Ishikawa (cell line): Measurements from ENCODE around the gene MYG1.
A peak's percentile ranks its signal among the peaks of the same experiment; 100 is the strongest.

ENCODE experiments used
- CEBPB ChIP-seq: IDR thresholded peaks from 2 replicates; pipeline ENCODE4 v1.6.1; 2012
- CREB1 ChIP-seq: IDR thresholded peaks from 2 replicates; pipeline ENCODE4 v1.6.1; 2012; ENCODE audit warnings: low read depth
- EGR1 ChIP-seq: IDR thresholded peaks from 2 replicates; pipeline ENCODE4 v1.6.1; 2012
- EP300 ChIP-seq: IDR thresholded peaks from 2 replicates; pipeline ENCODE4 v1.6.1; 2012; ENCODE audit warnings: borderline replicate concordance
- FOXM1 ChIP-seq: IDR thresholded peaks from 2 replicates; pipeline ENCODE4 v1.6.1; 2012; ENCODE audit warnings: low read depth, borderline replicate concordance
- NFIC ChIP-seq: IDR thresholded peaks from 2 replicates; pipeline ENCODE4 v1.6.1; 2012
- RAD21 ChIP-seq: IDR thresholded peaks from 2 replicates; pipeline ENCODE4 v1.6.1; 2012; ENCODE audit warnings: low read depth
- TAF1 ChIP-seq: IDR thresholded peaks from 2 replicates; pipeline ENCODE4 v1.6.1; 2012; ENCODE audit warnings: low read depth, mild to moderate bottlenecking
- TCF12 ChIP-seq: IDR thresholded peaks from 2 replicates; pipeline ENCODE4 v1.6.1; 2012; ENCODE audit warnings: low read depth
- TEAD4 ChIP-seq: IDR thresholded peaks from 2 replicates; pipeline ENCODE4 v1.6.1; 2012
- USF1 ChIP-seq: IDR thresholded peaks from 2 replicates; pipeline ENCODE4 v1.6.1; 2012
- YY1 ChIP-seq: IDR thresholded peaks from 2 replicates; pipeline ENCODE4 v1.6.1; 2012; ENCODE audit warnings: low read depth
- ZBTB7A ChIP-seq: IDR thresholded peaks from 2 replicates; pipeline ENCODE4 v1.6.1; 2012; ENCODE audit warnings: low read depth
- TF ChIP-seq, protein P1 (sequence below): IDR thresholded peaks from 2 replicates; pipeline ENCODE4 v1.6.1; 2012
- TF ChIP-seq, protein P2 (sequence below): IDR thresholded peaks from 2 replicates; pipeline ENCODE4 v1.6.1; 2012; ENCODE audit warnings: low read depth, mild to moderate bottlenecking

Gene MYG1

GRCh38 chr12:53279283-53279869 lies 20.1 kb upstream of the MYG1 start:
- peak; percentile 62 for TF ChIP-seq CEBPB
- 0 out of 2 replicates have a peak, but pooled peaks have one; percentile 14 for TF ChIP-seq TEAD4
- no peak for TF ChIP-seq RAD21

DNA sequence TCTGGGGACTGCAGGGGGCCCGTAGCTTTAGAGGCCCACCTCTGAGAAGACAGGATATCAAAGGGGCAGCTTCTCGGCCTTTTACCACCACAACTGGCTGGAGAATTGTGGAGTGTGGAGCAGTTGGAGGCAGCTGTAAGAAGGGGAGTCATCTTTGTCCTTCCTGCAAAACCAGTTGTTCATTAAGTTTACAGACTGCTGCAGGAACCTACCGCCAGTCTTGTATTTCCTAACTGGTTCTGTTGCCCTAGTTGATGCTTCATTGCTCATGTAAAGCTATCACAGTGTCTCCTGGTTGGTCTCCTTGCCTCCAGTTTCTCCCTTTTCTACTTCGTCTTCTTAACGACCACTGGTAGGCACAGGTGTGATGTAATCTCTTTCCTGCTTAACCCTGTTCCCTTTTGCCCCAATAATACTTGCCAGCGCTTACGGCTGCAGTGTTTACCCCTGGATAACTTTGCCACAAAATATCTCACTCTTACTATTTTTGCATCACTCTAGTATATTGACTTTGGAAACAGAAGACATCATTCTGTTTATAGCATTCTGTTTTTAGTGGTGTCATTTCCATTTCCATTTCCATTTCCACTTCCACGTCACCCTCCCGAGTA lies 19.5 kb upstream of the MYG1 start:
- no peak for TF ChIP-seq USF1
- TF ChIP-seq YY1: no peak
- no peak for TF ChIP-seq FOXM1
- TF ChIP-seq, protein P1, sequence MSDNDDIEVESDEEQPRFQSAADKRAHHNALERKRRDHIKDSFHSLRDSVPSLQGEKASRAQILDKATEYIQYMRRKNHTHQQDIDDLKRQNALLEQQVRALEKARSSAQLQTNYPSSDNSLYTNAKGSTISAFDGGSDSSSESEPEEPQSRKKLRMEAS: no peak
- no peak for TF ChIP-seq CREB1
- no peak for TF ChIP-seq ZBTB7A
- TF ChIP-seq TAF1: no peak
- TF ChIP-seq EP300: no peak
- no peak for TF ChIP-seq EGR1
- TF ChIP-seq, protein P2, sequence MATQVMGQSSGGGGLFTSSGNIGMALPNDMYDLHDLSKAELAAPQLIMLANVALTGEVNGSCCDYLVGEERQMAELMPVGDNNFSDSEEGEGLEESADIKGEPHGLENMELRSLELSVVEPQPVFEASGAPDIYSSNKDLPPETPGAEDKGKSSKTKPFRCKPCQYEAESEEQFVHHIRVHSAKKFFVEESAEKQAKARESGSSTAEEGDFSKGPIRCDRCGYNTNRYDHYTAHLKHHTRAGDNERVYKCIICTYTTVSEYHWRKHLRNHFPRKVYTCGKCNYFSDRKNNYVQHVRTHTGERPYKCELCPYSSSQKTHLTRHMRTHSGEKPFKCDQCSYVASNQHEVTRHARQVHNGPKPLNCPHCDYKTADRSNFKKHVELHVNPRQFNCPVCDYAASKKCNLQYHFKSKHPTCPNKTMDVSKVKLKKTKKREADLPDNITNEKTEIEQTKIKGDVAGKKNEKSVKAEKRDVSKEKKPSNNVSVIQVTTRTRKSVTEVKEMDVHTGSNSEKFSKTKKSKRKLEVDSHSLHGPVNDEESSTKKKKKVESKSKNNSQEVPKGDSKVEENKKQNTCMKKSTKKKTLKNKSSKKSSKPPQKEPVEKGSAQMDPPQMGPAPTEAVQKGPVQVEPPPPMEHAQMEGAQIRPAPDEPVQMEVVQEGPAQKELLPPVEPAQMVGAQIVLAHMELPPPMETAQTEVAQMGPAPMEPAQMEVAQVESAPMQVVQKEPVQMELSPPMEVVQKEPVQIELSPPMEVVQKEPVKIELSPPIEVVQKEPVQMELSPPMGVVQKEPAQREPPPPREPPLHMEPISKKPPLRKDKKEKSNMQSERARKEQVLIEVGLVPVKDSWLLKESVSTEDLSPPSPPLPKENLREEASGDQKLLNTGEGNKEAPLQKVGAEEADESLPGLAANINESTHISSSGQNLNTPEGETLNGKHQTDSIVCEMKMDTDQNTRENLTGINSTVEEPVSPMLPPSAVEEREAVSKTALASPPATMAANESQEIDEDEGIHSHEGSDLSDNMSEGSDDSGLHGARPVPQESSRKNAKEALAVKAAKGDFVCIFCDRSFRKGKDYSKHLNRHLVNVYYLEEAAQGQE: no peak
- no peak for TF ChIP-seq CEBPB
- no peak for TF ChIP-seq RAD21
- no peak for TF ChIP-seq TEAD4
- no peak for TF ChIP-seq NFIC
- no peak for TF ChIP-seq TCF12

GRCh38 chr12:53286448-53286847 lies 13.0 kb upstream of the MYG1 start:
- TF ChIP-seq, protein P2: no peak
- TF ChIP-seq TAF1 (no peak), CEBPB (no peak), USF1 (no peak), ZBTB7A (no peak), EP300 (no peak), TCF12 (no peak), TEAD4 (no peak), YY1 (no peak), FOXM1 (no peak), RAD21 (no peak), NFIC (no peak), EGR1 (no peak), CREB1 (no peak)
- TF ChIP-seq, protein P1: no peak

GRCh38 chr12:53287741-53288216 lies 11.7 kb upstream of the MYG1 start:
- TF ChIP-seq RAD21: peak; percentile 77
- TF ChIP-seq, protein P2: no peak

DNA sequence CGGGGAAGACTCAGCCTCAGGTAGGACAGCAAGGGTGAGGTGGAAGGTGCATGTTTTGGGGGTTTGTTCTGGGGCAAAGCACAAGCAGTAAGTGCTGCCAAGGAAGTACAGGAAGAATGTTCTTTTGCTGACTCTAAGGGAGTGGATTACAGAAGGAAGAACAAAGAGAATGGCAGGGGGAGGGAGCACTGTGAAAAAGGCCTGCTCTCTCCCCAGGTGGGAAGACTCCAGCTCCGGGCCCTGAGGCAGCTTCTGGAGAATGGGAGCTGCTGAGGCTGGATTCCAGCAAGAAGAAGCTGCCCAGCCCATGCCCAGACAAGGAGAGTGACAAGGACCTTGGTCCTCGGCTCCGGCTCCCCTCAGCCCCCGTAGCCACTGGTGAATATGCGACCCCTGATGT lies 11.2 kb upstream of the MYG1 start:
- TF ChIP-seq TEAD4 (no peak), TCF12 (no peak), FOXM1 (no peak), RAD21 (no peak), YY1 (no peak), EP300 (no peak), CREB1 (no peak), CEBPB (no peak)
- TF ChIP-seq, protein P1: no peak
